Parathyroid adenoma (tissue), 2 donors: ENCODE results near the gene TARS2.

Experiments
- H2AFZ ChIP-seq: fragments of 300-600 bp; sonication (generic); one replicate; pipeline ENCODE4 v1.7.0; 2017; ENCODE audit warnings: antibody characterized with exemption, mild to moderate bottlenecking
- H3K27ac ChIP-seq: fragments of 300-600 bp; sonication (generic); one replicate; pipeline ENCODE4 v1.7.0; 2017
- H3K27me3 ChIP-seq: fragments of 300-600 bp; sonication (generic); one replicate; pipeline ENCODE4 v1.7.0; 2017; ENCODE audit warnings: low read length; ENCODE audit not compliant: control insufficient read depth, insufficient read depth
- H3K36me3 ChIP-seq: fragments of 300-600 bp; sonication (generic); one replicate; pipeline ENCODE4 v1.7.0; 2017; ENCODE audit warnings: low read length; ENCODE audit not compliant: control insufficient read depth, insufficient read depth
- H3K4me1 ChIP-seq: fragments of 300-600 bp; sonication (generic); one replicate; pipeline ENCODE4 v1.7.0; 2017; ENCODE audit warnings: control low read depth
- H3K4me2 ChIP-seq: fragments of 300-600 bp; sonication (generic); one replicate; pipeline ENCODE4 v1.7.0; 2017; ENCODE audit warnings: low read length
- H3K4me3 ChIP-seq: fragments of 300-600 bp; sonication (generic); one replicate; pipeline ENCODE4 v1.7.0; 2017; ENCODE audit warnings: low read depth, low read length
- H3K79me2 ChIP-seq: fragments of 300-600 bp; sonication (generic); one replicate; pipeline ENCODE4 v1.7.0; 2017; ENCODE audit warnings: control low read depth
- H3K9ac ChIP-seq: fragments of 300-600 bp; sonication (generic); one replicate; pipeline ENCODE4 v1.7.0; 2017; ENCODE audit warnings: mild to moderate bottlenecking
- H3K9me3 ChIP-seq: fragments of 300-600 bp; sonication (generic); one replicate; pipeline ENCODE4 v1.7.0; 2017; ENCODE audit warnings: low read length; ENCODE audit not compliant: control insufficient read depth
- TF ChIP-seq, protein P1 (sequence below): fragments of 300-600 bp; sonication (generic); IDR thresholded peaks from one replicate; pipeline ENCODE4 v1.7.0; 2017; ENCODE audit warnings: antibody characterized with exemption, mild to moderate bottlenecking
- donor health status: primary hyperparathyroidism.

TARS2 gene

DNA sequence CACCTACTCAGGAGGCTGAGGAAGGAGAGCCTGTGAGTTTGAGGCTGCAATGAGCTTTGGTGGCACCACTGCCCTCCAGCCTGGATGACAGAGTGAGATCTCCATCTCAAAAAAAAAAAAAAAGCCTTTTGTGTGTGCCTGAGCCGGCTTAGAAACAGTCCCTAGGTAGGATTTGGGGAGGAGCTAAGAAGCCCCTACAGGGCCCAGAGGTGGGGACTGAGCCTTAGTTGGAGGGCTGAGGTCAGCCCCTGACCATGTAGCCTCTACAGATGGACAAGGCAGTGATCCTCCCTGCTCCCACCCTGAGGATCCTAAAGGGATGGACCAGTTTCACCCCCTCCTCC is 64.5 kb downstream of the TARS2 start:
- H3K9ac ChIP-seq: no peak overlapping the region
- H3K4me1 ChIP-seq: no peaks in the 10 kb centered on the region
- no peaks in the 10 kb centered on the region for H3K27me3 ChIP-seq
- no peaks in the 10 kb centered on the region for H3K79me2 ChIP-seq
- TF ChIP-seq, protein P1, sequence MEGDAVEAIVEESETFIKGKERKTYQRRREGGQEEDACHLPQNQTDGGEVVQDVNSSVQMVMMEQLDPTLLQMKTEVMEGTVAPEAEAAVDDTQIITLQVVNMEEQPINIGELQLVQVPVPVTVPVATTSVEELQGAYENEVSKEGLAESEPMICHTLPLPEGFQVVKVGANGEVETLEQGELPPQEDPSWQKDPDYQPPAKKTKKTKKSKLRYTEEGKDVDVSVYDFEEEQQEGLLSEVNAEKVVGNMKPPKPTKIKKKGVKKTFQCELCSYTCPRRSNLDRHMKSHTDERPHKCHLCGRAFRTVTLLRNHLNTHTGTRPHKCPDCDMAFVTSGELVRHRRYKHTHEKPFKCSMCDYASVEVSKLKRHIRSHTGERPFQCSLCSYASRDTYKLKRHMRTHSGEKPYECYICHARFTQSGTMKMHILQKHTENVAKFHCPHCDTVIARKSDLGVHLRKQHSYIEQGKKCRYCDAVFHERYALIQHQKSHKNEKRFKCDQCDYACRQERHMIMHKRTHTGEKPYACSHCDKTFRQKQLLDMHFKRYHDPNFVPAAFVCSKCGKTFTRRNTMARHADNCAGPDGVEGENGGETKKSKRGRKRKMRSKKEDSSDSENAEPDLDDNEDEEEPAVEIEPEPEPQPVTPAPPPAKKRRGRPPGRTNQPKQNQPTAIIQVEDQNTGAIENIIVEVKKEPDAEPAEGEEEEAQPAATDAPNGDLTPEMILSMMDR: no peak
- no peak overlapping the region for H3K4me3 ChIP-seq
- no peaks in the 10 kb centered on the region for H3K9me3 ChIP-seq
- no peak overlapping the region for H3K4me2 ChIP-seq
- no peaks in the 10 kb centered on the region for H3K36me3 ChIP-seq
- H2AFZ ChIP-seq: no peak overlapping the region
- H3K27ac ChIP-seq: peak overlapping the region; percentile 36

DNA sequence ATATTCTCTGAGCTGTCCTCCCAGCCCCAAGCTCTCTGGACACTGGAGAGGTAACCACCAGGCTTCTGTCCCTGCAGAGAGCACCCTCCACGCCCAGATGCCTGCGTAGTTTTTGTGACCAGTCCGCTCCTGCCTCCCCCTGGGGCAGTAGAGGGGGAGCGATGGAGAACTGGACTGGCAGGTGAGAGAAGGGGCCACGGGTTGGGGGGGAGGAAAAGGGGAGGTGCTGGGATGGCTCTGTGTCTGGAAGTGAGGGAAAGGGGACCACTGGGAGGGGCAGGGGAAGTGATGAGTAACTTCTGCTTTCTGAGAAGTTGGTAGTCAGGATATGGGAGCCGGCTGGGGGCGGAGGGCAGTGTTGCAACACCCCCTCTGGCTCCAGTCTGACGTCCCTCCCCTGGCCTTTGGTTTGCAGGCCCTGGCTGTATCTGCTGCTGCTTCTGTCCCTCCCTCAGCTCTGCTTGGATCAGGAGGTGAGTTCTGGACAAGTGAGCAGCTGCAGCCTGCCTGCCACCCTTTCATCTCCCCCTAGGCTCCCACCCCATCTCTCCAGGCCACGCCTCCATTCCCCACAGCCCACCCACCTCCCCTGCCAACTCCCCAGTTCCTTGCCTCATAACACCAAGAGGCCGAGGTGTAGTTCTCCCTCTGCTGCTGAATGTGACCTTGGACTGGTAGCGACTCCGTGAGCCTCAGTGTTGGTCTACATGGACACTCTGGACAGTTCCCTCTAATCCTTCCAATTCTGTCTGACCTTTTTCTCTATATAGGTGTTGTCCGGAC is 65.1 kb downstream of the TARS2 start:
- Histone ChIP-seq H3K9ac (no peak overlapping the region), H3K27me3 (no peaks in the 10 kb centered on the region), H3K36me3 (no peaks in the 10 kb centered on the region), H3K27ac (peak overlapping the region; percentile 36), H3K4me3 (no peak overlapping the region), H3K9me3 (no peaks in the 10 kb centered on the region), H2AFZ (no peak overlapping the region), H3K4me2 (no peak overlapping the region), H3K4me1 (no peaks in the 10 kb centered on the region), H3K79me2 (no peaks in the 10 kb centered on the region)
- TF ChIP-seq, protein P1: no peak

DNA sequence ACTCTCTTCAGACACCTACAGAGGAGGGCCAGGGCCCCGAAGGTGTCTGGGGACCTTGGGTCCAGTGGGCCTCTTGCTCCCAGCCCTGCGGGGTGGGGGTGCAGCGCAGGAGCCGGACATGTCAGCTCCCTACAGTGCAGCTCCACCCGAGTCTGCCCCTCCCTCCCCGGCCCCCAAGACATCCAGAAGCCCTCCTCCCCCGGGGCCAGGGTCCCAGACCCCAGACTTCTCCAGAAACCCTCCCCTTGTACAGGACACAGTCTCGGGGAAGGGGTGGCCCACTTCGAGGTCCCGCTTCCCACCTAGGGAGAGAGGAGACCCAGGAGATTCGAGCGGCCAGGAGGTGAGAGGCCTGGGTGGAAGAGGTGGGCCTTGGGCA is 65.7 kb downstream of the TARS2 start:
- Histone ChIP-seq H3K79me2 (no peaks in the 10 kb centered on the region), H3K4me2 (no peak overlapping the region), H3K27me3 (no peaks in the 10 kb centered on the region), H3K4me1 (no peaks in the 10 kb centered on the region), H3K4me3 (no peak overlapping the region), H3K9me3 (no peaks in the 10 kb centered on the region), H3K27ac (no peak overlapping the region), H3K36me3 (no peaks in the 10 kb centered on the region), H3K9ac (no peak overlapping the region), H2AFZ (no peak overlapping the region)
- TF ChIP-seq, protein P1: no peak

DNA sequence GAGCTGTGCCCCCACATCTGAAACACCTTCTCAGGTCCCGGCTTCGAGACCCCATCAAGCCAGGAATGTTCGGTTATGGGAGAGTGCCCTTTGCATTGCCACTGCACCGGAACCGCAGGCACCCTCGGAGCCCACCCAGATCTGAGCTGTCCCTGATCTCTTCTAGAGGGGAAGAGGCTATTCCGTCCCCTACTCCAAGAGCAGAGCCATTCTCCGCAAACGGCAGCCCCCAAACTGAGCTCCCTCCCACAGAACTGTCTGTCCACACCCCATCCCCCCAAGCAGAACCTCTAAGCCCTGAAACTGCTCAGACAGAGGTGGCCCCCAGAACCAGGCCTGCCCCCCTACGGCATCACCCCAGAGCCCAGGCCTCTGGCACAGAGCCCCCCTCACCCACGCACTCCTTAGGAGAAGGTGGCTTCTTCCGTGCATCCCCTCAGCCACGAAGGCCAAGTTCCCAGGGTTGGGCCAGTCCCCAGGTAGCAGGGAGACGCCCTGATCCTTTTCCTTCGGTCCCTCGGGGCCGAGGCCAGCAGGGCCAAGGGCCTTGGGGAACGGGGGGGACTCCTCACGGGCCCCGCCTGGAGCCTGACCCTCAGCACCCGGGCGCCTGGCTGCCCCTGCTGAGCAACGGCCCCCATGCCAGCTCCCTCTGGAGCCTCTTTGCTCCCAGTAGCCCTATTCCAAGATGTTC is 66.3 kb downstream of the TARS2 start:
- Histone ChIP-seq H3K27ac (no peak overlapping the region), H3K4me2 (no peak overlapping the region), H2AFZ (no peak overlapping the region), H3K9ac (no peak overlapping the region), H3K36me3 (no peaks in the 10 kb centered on the region), H3K27me3 (no peaks in the 10 kb centered on the region), H3K79me2 (no peaks in the 10 kb centered on the region), H3K4me3 (no peak overlapping the region), H3K4me1 (no peaks in the 10 kb centered on the region), H3K9me3 (no peaks in the 10 kb centered on the region)
- TF ChIP-seq, protein P1: no peak

DNA sequence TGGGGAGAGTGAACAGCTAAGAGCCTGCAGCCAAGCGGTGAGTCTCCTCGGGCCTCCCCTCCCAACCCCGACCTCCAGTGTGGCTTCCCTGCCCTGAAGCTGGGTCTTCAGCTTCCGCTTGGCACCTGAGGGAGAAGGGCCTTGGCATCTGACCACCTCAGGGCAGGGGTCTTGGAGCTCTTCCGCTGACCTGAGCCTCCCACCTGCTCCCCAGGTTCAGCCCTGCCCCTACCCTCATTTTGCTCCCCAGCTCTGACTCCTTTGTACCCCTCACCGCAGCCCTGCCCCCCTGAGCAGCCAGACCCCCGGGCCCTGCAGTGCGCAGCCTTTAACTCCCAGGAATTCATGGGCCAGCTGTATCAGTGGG is 66.8 kb downstream of the TARS2 start:
- TF ChIP-seq, protein P1: no peak
- no peaks in the 10 kb centered on the region for H3K9me3 ChIP-seq
- no peaks in the 10 kb centered on the region for H3K4me1 ChIP-seq
- no peak overlapping the region for H3K4me3 ChIP-seq
- H3K27me3 ChIP-seq: no peaks in the 10 kb centered on the region
- H3K9ac ChIP-seq: no peak overlapping the region
- no peaks in the 10 kb centered on the region for H3K79me2 ChIP-seq
- H3K36me3 ChIP-seq: no peaks in the 10 kb centered on the region
- H3K27ac ChIP-seq: no peak overlapping the region
- no peak overlapping the region for H2AFZ ChIP-seq
- H3K4me2 ChIP-seq: no peak overlapping the region
